K562 (cell line): ENCODE results near the gene LRP1. TPM values are rescaled to one million over a fixed set of nuclear protein-coding genes. Genes with fewer than 3 reads are reported as not detected.

Source experiments
- ATAC-seq: fragments of 200-7000 bp; cut with Tn5 transposase; 3 replicates; pipeline ENCODE4 v1.9.1; 2020; ENCODE audit warnings: moderate library complexity
- BruUV-seq: library from RNA; stranded (reverse); fragments of 400-500 nt; replicated peaks from 2 replicates; lab custom pipeline; 2021; lab: Mats Ljungman, UMichigan
- CTCF ChIA-PET: fragments of 300-600 bp; formaldehyde crosslinking; extraction: SDS; loops from one replicate; lab custom pipeline; 2021; ENCODE audit warnings: low intra/inter-chr PET ratio; lab: Yijun Ruan, JAX
- POLR2A ChIA-PET: fragments of 300-600, 350-650 bp; sonication (Branson Sonifier 250); formaldehyde crosslinking; extraction: SDS; loops from one replicate; lab custom pipeline; 2021; ENCODE audit warnings: antibody characterized with exemption, inconsistent platforms; lab: Yijun Ruan, JAX
- DNase-seq, 4 experiments: peaks; one replicate each; pipeline versions ENCODE4 v3.0.0 to v3.0.0-alpha.2; 2011 to 2018; ENCODE audit warnings: low spot score in 3 of 4, mixed read lengths in 3 of 4; ENCODE audit errors: extremely low read depth in 1 of 4
- FAIRE-seq: peaks from 2 replicates; lab custom pipeline; 2011; peaks lifted over from hg19 to GRCh38; lab: Jason Lieb, UNC
- H2AFZ ChIP-seq: 2 replicates; pipeline ENCODE4 v1.6.0; 2011; ENCODE audit warnings: low read depth, low read length, control low read depth, inconsistent platforms
- H3K27ac ChIP-seq: fragments of 200-600 bp; 3 replicates; pipeline ENCODE4 v1.8.0; 2011; ENCODE audit warnings: low read depth, mild to moderate bottlenecking, control low read depth, inconsistent platforms, low read length, moderate library complexity, mixed read lengths; ENCODE audit errors: extremely low read depth
- H3K27me3 ChIP-seq, 2 experiments: fragments of 300-600 bp in 1 of 2; 2 replicates in 1 of 2; 3 replicates in 1 of 2; pipeline versions ENCODE4 v1.6.0 to v1.8.0; 2011; ENCODE audit warnings: inconsistent platforms in 2 of 2, low read length in 2 of 2, mild to moderate bottlenecking in 1 of 2, mixed read lengths in 1 of 2, moderate library complexity in 1 of 2; ENCODE audit not compliant: control insufficient read depth in 2 of 2, insufficient read depth in 2 of 2
- H3K36me3 ChIP-seq: fragments of 300-600 bp; 3 replicates; pipeline ENCODE4 v1.8.0; 2011; ENCODE audit warnings: mild to moderate bottlenecking, low read length, inconsistent platforms; ENCODE audit not compliant: control insufficient read depth, insufficient read depth
- H3K4me1 ChIP-seq, 2 experiments: fragments of 200-600 bp in 1 of 2; replicated peaks in 1 of 2; 2 replicates in 1 of 2; 3 replicates in 1 of 2; pipeline versions ENCODE4 v1.5.1 to v1.8.0; 2011; ENCODE audit warnings: inconsistent platforms in 2 of 2, low read length in 2 of 2, mild to moderate bottlenecking in 1 of 2, mixed read lengths in 1 of 2, moderate library complexity in 1 of 2; ENCODE audit not compliant: control insufficient read depth in 2 of 2, insufficient read depth in 2 of 2
- H3K4me2 ChIP-seq: 2 replicates; pipeline ENCODE4 v1.6.1; 2011; ENCODE audit warnings: low read length, control low read depth, inconsistent platforms, mixed read lengths; ENCODE audit not compliant: insufficient read depth
- H3K4me3 ChIP-seq: fragments of 200-600 bp; sonication (generic), shearing (Covaris generic); 2 replicates; pipeline ENCODE4 v1.5.1; 2016; ENCODE audit warnings: control low read depth, inconsistent platforms
- H3K79me2 ChIP-seq: fragments of 200-600 bp; 3 replicates; pipeline ENCODE4 v1.8.0; 2011; ENCODE audit warnings: low read length, inconsistent platforms; ENCODE audit not compliant: control insufficient read depth, insufficient read depth
- H3K9ac ChIP-seq, 2 experiments: 2 replicates each; pipeline versions ENCODE4 v1.6.0 to v1.6.1; 2011; ENCODE audit warnings: low read depth in 2 of 2, low read length in 2 of 2, control low read depth in 1 of 2, inconsistent platforms in 1 of 2, mild to moderate bottlenecking in 1 of 2, mixed read lengths in 1 of 2; ENCODE audit not compliant: insufficient read depth in 1 of 2
- H3K9me1 ChIP-seq: one replicate; pipeline ENCODE4 v1.6.0; 2011; ENCODE audit warnings: inconsistent platforms, mild to moderate bottlenecking, low read length, moderate library complexity; ENCODE audit not compliant: control insufficient read depth, insufficient read depth
- H3K9me3 ChIP-seq: replicated peaks from 2 replicates; pipeline ENCODE4 v1.5.1; 2011; ENCODE audit warnings: low read depth, low read length, inconsistent platforms; ENCODE audit not compliant: control insufficient read depth, insufficient read depth
- H4K20me1 ChIP-seq: replicated peaks from 2 replicates; pipeline ENCODE4 v1.6.1; 2011; ENCODE audit warnings: low read length, inconsistent platforms, mixed read lengths; ENCODE audit not compliant: control insufficient read depth, insufficient read depth
- CBFA2T2 ChIP-seq: fragments of 450-650 bp; conservative IDR thresholded peaks from 2 replicates; pipeline ENCODE4 v1.6.1; 2017; ENCODE audit warnings: mild to moderate bottlenecking
- FIP1L1 ChIP-seq: fragments of 200-400 bp; formaldehyde crosslinking; IDR thresholded peaks from 2 replicates; pipeline ENCODE4 v1.6.1; 2018; ENCODE audit warnings: mild to moderate bottlenecking, low read depth, low read length; ENCODE audit not compliant: poor library complexity, severe bottlenecking
- HMGN3 ChIP-seq: IDR thresholded peaks from 2 replicates; pipeline ENCODE4 v1.6.1; 2011; ENCODE audit warnings: borderline replicate concordance, low read depth, mild to moderate bottlenecking, mixed read lengths, low read length; ENCODE audit not compliant: insufficient read length; ENCODE audit errors: extremely low read depth
- PHF20 ChIP-seq: fragments of 450-650 bp; IDR thresholded peaks from 2 replicates; pipeline ENCODE4 v1.6.1; 2018; ENCODE audit not compliant: partially characterized antibody
- PHF21A ChIP-seq: fragments of 450-650 bp; IDR thresholded peaks from 2 replicates; pipeline ENCODE4 v1.6.1; 2017; ENCODE audit warnings: low read depth, borderline replicate concordance
- POLR2G ChIP-seq: fragments of 200-400 bp; formaldehyde crosslinking; IDR thresholded peaks from 2 replicates; pipeline ENCODE4 v1.6.1; 2017; ENCODE audit warnings: low read depth, mild to moderate bottlenecking, antibody characterized with exemption, low read length, moderate library complexity
- PTRF ChIP-seq: fragments of 450-650 bp; IDR thresholded peaks from 2 replicates; pipeline ENCODE4 v1.6.1; 2016; ENCODE audit warnings: mild to moderate bottlenecking, missing genetic modification characterization, missing compliant biosample characterization
- RBM15 ChIP-seq: fragments of 200-400 bp; formaldehyde crosslinking; IDR thresholded peaks from 2 replicates; pipeline ENCODE4 v1.6.1; 2018; ENCODE audit warnings: mild to moderate bottlenecking, low read length, moderate library complexity; ENCODE audit not compliant: insufficient read depth
- RBM22 ChIP-seq: fragments of 200-400 bp; formaldehyde crosslinking; IDR thresholded peaks from 2 replicates; pipeline ENCODE4 v1.6.1; 2018; ENCODE audit warnings: low read length, low read depth; ENCODE audit not compliant: poor library complexity, severe bottlenecking
- SOX6 ChIP-seq: fragments of 450-650 bp; IDR thresholded peaks from 2 replicates; pipeline ENCODE4 v1.6.1; 2014; ENCODE audit warnings: mild to moderate bottlenecking
- TAF15 ChIP-seq: fragments of 200-400 bp; formaldehyde crosslinking; IDR thresholded peaks from 2 replicates; pipeline ENCODE4 v1.6.1; 2017; ENCODE audit warnings: mild to moderate bottlenecking, low read depth, low read length, moderate library complexity
- TAF9B ChIP-seq: fragments of 450-650 bp; IDR thresholded peaks from 2 replicates; pipeline ENCODE4 v1.6.1; 2018; ENCODE audit warnings: mild to moderate bottlenecking; ENCODE audit not compliant: partially characterized antibody
- TFAM ChIP-seq: fragments of 250-450 bp; sonication (Bioruptor Pico); conservative IDR thresholded peaks from 2 replicates; pipeline ENCODE4 v1.5.0; 2021; ENCODE audit warnings: mild to moderate bottlenecking, moderate library complexity
- TSC22D4 ChIP-seq: fragments of 450-650 bp; IDR thresholded peaks from 2 replicates; pipeline ENCODE4 v1.6.1; 2016; ENCODE audit warnings: missing genetic modification characterization, missing biosample characterization, control low read depth
- ZKSCAN1 ChIP-seq: fragments of 150-350 bp; IDR thresholded peaks from 2 replicates; pipeline ENCODE4 v1.6.1; 2016; ENCODE audit warnings: low read depth, low read length
- ZNF24 ChIP-seq: fragments of 450-650 bp; IDR thresholded peaks from 2 replicates; pipeline ENCODE4 v1.6.1; 2016
- ZNF57 ChIP-seq: fragments of 450-650 bp; formaldehyde crosslinking; IDR thresholded peaks from 2 replicates; pipeline ENCODE4 v1.4.0; 2020; ENCODE audit warnings: mild to moderate bottlenecking, moderate library complexity
- WGBS: fragments of 100-300 bp; shearing (Covaris generic); methylation state at CpG from one replicate; pipeline ENCODE4 v1.1.6; 2016; ENCODE audit warnings: low coverage, mixed read lengths; ENCODE audit not compliant: insufficient coverage; ENCODE audit errors: missing lambda C conversion rate; 5-methylcytosine and 5-hydroxymethylcytosine counted together
- in situ Hi-C: fragments of 300-500 bp; cut with MboI; formaldehyde crosslinking; loops from 4 replicates; pipeline ENCODE4 v1.15.0; 2018; ENCODE audit warnings: inconsistent platforms, mixed read lengths
- intact Hi-C: fragments of 100-400 bp; cut with micrococcal nuclease; formaldehyde crosslinking; loops from 2 replicates; pipeline ENCODE4 v1.14.2; 2022
- polyA plus RNA-seq, 8 experiments: library from polyadenylated mRNA; depleted of rRNA in 4 of 8; stranded (reverse) in 5 of 8; unstranded in 3 of 8; fragments of >200 nt; fragmentation: Nextera tagmentation in 2 of 8; fragmentation: Illumina TruSeq in 1 of 8; extraction: Ambion mirVana in 2 of 8; extraction: Trizol in 1 of 8; gene quantifications; 2 replicates each; pipeline versions ENCODE4 v1.2.1 to v1.2.3, GENCODE V29; 2011 to 2014; ENCODE audit warnings: inconsistent platforms in 1 of 8, missing spikeins in 1 of 8
- total RNA-seq, 7 experiments: library from RNA; depleted of rRNA in 6 of 7; stranded (reverse); fragments of >200 nt in 6 of 7; fragmentation: Illumina TruSeq in 2 of 7; extraction: Trizol in 2 of 7; gene quantifications; 2 replicates each; pipeline versions ENCODE4 v1.2.1 to v1.2.3, GENCODE V29; 2011 to 2021; ENCODE audit warnings: low replicate concordance in 1 of 7
- TF ChIP-seq, protein P1 (sequence below): fragments of 450-650 bp; IDR thresholded peaks from 2 replicates; pipeline ENCODE4 v1.6.1; 2016; ENCODE audit warnings: antibody characterized with exemption

Gene LRP1
- total and polyA plus RNA-seq, 9 of the 15 experiments (the other 6 are each of a cell fraction or from before 2014, with no cell fraction given): 0.04 to 0.64 (median 0.19) TPM; not detected in 2

DNA sequence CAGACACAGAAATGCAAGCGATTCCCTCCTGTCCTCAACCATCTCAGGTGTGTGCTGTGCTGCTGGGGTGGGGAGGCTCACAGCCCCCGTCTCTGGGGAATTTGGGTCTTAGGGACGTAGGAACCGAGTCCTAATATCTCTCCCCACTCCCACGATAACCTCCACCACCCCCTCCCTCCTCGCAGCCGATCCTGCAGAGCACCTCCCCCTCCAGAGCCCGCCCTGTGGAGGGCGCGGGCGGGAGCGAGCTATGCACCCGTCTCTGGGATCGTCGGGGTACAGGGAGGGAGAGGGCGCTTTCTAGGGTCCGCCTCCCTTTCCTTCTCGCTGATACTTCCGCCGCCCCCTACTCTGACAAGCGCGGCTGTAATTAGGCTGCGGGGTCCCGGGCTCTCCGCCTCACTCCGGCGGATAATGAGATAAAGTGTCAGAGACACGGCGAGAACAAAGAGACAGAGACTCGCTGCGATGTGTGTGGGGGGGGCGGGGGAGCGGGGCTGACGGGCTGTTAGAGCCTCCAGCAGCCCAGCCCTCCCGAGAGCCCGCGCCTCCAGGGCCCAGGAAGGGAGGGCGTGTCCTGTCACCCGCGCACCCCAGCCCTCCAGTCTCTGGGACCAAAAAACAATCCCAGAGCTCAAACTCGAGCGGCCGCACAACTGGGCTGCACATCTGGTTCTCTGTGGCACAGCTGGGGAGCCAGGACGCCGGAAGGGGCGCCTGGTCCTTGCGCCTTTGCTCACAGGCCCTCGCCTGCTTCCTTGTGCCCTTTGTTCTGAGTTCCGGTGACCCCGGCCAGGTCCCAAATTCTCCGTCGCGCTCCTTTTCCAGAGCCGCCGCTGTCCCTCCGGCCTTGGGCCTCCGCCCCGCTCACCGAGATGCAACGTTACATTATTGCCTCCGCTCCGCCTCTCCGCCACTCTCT, 109.9 kb downstream of the LRP1 start (continued):
- TF ChIP-seq TSC22D4 (tag): no peak

DNA sequence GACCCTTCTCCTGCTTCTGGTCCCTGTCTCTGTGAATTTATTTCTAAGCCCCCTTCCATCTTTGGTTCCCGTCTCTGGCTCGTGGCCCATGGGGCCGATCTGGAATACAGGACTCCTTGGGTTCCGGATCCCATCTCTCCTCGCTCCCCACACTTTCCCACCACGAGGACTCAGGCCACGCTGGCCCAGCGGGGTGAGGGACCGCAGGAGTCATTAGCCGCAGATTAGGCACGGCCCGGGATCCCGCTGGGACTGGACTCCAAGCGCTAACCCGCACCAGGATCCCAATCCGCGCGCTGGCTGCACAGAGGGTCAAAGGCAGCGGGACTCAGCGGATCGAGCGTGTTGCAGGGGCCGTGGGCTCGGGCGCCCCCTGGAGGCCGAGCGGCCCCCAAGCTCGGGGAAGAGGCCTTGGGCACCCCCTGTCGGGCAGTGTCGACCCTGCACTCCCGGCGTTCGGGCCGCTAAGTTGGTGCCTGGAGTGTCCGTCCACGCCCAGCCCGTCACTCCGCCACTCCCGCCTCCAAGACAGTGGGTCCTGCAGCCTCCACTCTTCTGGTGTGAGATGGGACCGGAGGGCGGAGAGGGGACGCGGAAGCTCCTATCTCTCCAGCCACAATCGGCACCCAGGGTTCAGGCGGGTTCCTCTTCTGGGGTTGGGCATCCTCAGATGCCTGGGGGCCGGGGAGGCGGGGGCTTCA, 110.7 kb downstream of the LRP1 start:
- H3K27ac ChIP-seq: no peak overlapping the region; the same call in 2 of the 3 replicates
- TF ChIP-seq SOX6 (peak; percentile 60; the same call in 1 of the 2 replicates), RBM22 (peak; percentile 62), PHF21A (peak; percentile 72; the same call in 1 of the 2 replicates), RBM15 (no peak), PHF20 (no peak), PTRF (no peak), ZNF24 (peak; percentile 22; the same call in 1 of the 2 replicates), TFAM (CRISPR knock-in tag) (no peak), ZNF57 (CRISPR knock-in tag) (0 out of 2 replicates have a peak, but pooled peaks have one; percentile 31), TAF15 (no peak), TAF9B (no peak), POLR2G (peak; percentile 74), HMGN3 (peak; percentile 82), CBFA2T2 (no peak), FIP1L1 (peak; percentile 99), ZKSCAN1 (0 out of 2 replicates have a peak, but pooled peaks have one; percentile 62)
- TF ChIP-seq, protein P1, sequence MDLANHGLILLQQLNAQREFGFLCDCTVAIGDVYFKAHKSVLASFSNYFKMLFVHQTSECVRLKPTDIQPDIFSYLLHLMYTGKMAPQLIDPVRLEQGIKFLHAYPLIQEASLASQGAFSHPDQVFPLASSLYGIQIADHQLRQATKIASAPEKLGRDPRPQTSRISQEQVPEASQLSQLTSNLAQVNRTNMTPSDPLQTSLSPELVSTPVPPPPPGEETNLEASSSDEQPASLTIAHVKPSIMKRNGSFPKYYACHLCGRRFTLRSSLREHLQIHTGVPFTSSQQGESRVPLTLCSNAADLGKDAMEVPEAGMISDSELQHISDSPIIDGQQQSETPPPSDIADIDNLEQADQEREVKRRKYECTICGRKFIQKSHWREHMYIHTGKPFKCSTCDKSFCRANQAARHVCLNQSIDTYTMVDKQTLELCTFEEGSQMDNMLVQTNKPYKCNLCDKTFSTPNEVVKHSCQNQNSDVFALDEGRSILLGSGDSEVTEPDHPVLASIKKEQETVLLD: peak; percentile 7; the same call in 1 of the 2 replicates

More for the DNA sequence above, 110.7 kb downstream of the LRP1 start:
- ChIA-PET CTCF (interaction anchor here (0.6 to 6.6 kb wide), 6 partner anchors 18 to 231 kb away, joined by 3 to 186 read pairs (median 3); partner anchors contain the start of gene NXPH4), POLR2A (interaction anchor here (0.5 to 4.7 kb wide), 9 partner anchors 9 to 593 kb away, joined by 3 to 33 read pairs (median 3); partner anchors contain the start of genes ATP5F1B and SHMT2)
- Histone ChIP-seq H3K9ac (peak overlapping the region; percentile 63 to 86; a peak in 3 of 4 replicates), H3K79me2 (no peaks in the 10 kb centered on the region), H4K20me1 (peaks cover 8% of the 10 kb centered on the region), H3K9me3 (no peaks in the 10 kb centered on the region), H3K27me3 (peaks cover 2 to 23% of the 10 kb centered on the region in 2 experiments; a peak in 3 of 5 replicates), H3K36me3 (peaks cover 18% of the 10 kb centered on the region; the same call in 2 of the 3 replicates), H3K4me1 (peaks cover 48 to 87% of the 10 kb centered on the region in 2 experiments), H2AFZ (peak overlapping the region; percentile 99), H3K9me1 (peaks cover 2% of the 10 kb centered on the region), H3K4me2 (peak overlapping the region; percentile 84), H3K4me3 (peak overlapping the region; percentile 46)
- WGBS: 6% methylated on average over 46 of the region's 47 CpGs
- no TSS peak for BruUV-seq
- in situ Hi-C loops: no loop called here
- intact Hi-C loops: loop anchor here (1.0 kb wide), 1 partner anchor 26 kb away; no protein-coding TSS in a partner anchor
- peak; percentile 63 for ATAC-seq
- FAIRE-seq: peak; percentile 73
- peak; percentile 90 to 96 (median 93) for DNase-seq
